HG03575 (cell line): Measurements from ENCODE around the gene RAD54L.
"Not testable (repeated sequence)": the region's sequence is repeated elsewhere in the genome, so short reads cannot be mapped to it uniquely, and the experiment has no call there.

Experiments used
- ATAC-seq: cut with Tn5 transposase; IDR thresholded peaks from one replicate; pipeline ENCODE4 v1.9.1; 2021; ENCODE audit not compliant: unreplicated experiment, insufficient number of reproducible peaks, low FRiP score; ENCODE audit errors: extremely low read depth

The RAD54L gene

GRCh38 chr1:46236882-46237281, 10.7 kb upstream of the RAD54L start:
- ATAC-seq, result no peak

GRCh38 chr1:46238865-46239264, 8.7 kb upstream of the RAD54L start:
- ATAC-seq, result not testable (repeated sequence)

DNA sequence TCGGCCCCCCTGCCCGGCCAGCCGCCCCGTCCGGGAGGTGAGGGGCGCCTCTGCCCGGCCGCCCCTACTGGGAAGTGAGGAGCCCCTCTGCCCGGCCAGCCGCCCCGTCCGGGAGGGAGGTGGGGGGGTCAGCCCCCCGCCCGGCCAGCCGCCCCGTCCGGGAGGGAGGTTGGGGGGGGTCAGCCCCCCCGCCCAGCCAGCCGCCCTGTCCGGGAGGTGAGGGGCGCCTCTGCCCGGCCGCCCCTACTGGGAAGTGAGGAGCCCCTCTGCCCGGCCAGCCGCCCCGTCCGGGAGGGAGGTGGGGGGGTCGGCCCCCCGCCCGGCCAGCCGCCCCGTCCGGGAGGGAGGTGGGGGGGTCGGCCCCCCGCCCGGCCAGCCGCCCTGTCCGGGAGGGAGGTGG, 5.8 kb upstream of the RAD54L start:
- not testable (repeated sequence) for ATAC-seq

- no peak for ATAC-seq
Measured at GRCh38 chr1:46242918-46243317, 4.6 kb upstream of the RAD54L start.

DNA sequence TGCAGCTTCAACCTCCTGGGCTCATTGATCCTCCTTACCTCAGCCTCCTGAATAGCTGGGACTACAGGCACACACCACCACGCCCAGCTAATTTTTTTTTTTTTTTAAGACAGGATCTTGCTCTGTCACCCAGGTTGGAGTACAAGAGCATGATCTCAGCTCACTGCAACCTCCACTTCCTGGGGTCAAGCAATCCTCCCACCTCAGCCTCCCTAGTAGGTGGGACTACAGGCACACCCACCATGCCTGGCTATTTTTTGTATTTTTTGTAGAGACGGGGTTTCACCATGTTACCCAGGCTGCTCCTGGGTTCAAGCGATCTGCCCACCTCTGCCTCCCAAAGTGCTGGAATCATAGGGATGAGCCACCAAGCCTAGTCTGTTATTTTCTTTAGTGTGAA, 3.7 kb upstream of the RAD54L start:
- ATAC-seq, result not testable (repeated sequence)

- ATAC-seq, result no peak
Measured at GRCh38 chr1:46244656-46245371, 2.7 kb upstream of the RAD54L start.

DNA sequence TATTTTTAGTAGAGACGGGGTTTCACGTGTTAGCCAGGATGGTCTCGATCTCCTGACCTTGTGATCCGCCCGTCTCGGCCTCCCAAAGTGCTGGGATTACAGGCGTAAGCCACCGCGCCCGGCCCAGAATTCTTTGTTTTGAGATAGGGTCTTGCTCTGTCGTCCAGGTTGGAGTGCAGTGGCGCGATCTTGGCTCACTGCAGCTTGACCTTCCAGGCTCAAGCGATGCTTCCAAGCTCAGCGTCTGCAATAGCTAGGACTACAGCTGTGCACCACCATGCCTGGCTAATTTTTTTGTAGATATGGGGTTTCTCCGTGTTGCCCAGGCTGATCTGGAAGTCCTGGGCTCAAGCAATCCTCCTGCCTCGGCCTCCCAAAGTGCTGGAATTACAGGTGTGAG, 1.4 kb upstream of the RAD54L start:
- ATAC-seq, result not testable (repeated sequence)

GRCh38 chr1:46246548-46247435, 771 bp upstream of the RAD54L start:
- no peak for ATAC-seq

DNA sequence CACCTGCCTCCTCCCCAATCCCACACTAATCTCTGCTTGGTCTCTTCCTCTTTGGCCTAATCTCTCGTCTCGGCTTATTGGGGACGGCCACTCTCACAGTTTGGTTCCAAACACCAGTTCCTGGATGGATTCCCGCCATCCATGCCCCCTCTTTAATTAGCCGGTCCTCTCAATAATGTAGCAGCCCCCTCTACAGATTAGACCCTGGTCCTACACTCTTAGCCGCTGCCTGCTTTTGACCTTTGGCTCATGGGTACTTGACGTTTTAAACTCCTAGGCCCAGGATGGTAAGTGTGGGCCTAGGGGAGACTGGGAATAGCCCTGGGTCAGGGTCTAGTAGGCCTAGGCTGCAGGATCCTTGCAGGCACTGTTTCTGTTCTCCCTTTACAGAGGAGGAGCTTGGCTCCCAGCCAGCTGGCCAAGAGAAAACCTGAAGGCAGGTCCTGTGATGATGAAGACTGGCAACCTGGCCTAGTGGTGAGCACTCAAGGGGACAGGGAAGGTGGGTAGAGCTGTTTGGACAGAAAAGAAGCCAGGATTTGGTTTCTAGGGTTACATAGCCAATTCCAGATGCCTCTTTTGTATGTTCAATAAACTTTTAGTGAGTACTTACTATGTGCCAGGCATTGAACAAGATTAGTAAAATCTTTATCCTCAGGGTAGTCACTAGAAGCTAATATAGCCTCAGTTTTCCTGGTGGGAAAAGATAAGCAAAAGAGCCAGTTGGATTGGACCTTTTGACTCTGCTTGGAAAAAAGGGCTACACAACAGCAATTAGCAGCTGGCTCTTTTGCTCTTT, 758 bp downstream of the RAD54L start:
- ATAC-seq, result no peak

DNA sequence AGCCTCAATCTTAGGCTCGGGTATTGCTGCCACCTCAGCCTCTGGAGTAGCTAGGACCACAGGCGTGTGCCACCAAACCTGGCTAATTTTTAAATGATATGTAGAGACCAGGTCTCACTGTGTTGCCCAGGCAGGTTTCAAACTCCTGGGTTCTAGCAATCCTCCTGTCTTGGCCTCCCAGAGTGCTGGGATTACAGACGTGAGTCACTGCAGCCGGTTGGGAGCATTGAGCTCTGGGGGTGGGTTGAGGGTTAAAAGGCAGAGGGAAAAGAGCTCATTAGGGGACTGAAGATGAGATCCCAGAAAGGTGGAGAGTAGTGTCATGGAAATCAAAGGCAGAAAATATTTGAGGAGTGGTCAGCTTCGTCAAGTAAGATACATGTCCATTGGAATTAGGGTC, 7.1 kb downstream of the RAD54L start:
- ATAC-seq, result no peak

DNA sequence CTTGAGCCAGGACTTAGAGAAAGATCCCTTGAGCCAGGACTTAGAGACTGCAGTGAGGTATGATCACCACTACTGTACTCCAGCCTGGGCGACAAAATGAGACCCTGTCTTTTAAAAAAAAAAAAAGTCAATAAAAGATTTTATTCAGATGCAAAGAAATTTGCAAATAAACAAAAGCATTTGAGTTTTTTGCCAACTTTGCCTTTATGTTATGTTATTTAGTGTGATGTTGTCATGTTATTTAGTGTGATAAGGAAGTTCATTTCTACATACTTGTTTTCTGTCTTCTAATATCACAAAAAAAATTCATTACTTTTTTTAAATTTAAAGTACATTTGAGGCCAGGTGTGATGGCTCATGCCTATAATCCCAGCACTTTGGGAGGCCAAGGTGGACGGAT, 9.0 kb downstream of the RAD54L start:
- no peak for ATAC-seq

- no peak for ATAC-seq
Measured at GRCh38 chr1:46262508-46262907, 14.9 kb downstream of the RAD54L start.

DNA sequence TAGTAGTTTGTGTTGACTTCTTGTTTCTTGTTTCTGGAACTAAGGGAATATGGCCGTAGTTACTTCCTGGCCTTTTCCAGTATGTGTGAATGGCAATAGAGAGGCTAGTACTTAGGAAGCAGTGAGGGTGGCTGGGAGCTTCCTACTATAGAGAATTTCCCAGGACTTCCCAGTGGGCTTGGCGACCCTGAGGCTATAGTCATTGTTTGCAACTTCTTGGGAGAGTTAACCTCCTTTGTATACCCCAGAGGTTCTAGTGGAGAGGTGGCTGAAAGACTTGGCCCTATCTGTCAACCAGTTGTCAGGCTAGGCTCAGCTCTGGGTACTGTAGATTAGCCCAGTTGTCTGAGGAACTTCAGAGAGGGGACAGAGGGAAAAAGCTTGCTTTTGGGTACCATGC, 15.6 kb downstream of the RAD54L start:
- ATAC-seq, result no peak

GRCh38 chr1:46268578-46268977, 21.0 kb downstream of the RAD54L start:
- no peak for ATAC-seq

GRCh38 chr1:46274225-46275029, 26.9 kb downstream of the RAD54L start:
- no peak for ATAC-seq

GRCh38 chr1:46275030-46275337, 27.4 kb downstream of the RAD54L start:
- ATAC-seq, result no peak

DNA sequence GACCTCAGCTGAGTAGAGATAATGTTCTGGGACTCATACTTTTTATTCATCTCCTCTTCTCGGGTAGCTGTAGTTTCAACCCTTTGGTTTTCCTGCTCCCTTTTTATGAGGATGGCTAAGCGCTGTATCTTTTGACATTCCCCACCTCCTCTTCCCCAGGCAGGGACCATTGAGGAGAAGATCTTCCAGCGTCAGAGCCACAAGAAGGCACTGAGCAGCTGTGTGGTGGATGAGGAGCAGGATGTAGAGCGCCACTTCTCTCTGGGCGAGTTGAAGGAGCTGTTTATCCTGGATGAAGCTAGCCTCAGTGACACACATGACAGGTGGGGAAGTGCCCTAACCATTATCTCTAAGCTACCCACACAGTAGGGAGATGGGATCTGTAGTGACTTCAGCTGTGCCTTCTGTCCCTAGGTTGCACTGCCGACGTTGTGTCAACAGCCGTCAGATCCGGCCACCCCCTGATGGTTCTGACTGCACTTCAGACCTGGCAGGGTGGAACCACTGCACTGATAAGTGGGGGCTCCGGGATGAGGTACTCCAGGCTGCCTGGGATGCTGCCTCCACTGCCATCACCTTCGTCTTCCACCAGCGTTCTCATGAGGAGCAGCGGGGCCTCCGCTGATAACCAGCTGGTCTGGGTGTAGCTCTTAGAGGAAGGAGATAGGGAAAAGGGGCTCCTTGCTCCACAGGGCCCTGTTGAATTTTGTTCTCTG, 30.3 kb downstream of the RAD54L start:
- no peak for ATAC-seq

GRCh38 chr1:46278807-46279206, 31.2 kb downstream of the RAD54L start:
- no peak for ATAC-seq
